Measurements from ENCODE around the gene SLC5A2.

Gene SLC5A2

GRCh38 chr16:31461921-31462804 lies 20.8 kb upstream of the SLC5A2 start:
- no peak overlapping the region for H3K27ac ChIP-seq
- TF ChIP-seq CTCF (IDR thresholded peaks at IDR 0.05): no peak
- H3K4me3 ChIP-seq: no peak overlapping the region
- no peak for DNase-seq (ENCODE audit: low spot score)

- H3K27ac ChIP-seq: no peak overlapping the region
- H3K4me3 ChIP-seq: no peak overlapping the region
- no peak for DNase-seq (ENCODE audit: low spot score)
- no peak for TF ChIP-seq CTCF (IDR thresholded peaks at IDR 0.05)
These were observed 18.6 kb upstream of the SLC5A2 start for GRCh38 chr16:31464348-31464769.

GRCh38 chr16:31464781-31465260 lies 18.1 kb upstream of the SLC5A2 start:
- DNase-seq (ENCODE audit: low spot score): no peak
- no peak for TF ChIP-seq CTCF (IDR thresholded peaks at IDR 0.05)
- Histone ChIP-seq H3K27ac (no peak overlapping the region), H3K4me3 (no peak overlapping the region)

GRCh38 chr16:31465788-31466370 lies 17.0 kb upstream of the SLC5A2 start:
- Histone ChIP-seq H3K27ac (no peak overlapping the region), H3K4me3 (no peak overlapping the region)
- TF ChIP-seq CTCF (IDR thresholded peaks at IDR 0.05): no peak
- no peak for DNase-seq (ENCODE audit: low spot score)

GRCh38 chr16:31466381-31466841 lies 16.5 kb upstream of the SLC5A2 start:
- DNase-seq (ENCODE audit: low spot score): no peak
- no peak for TF ChIP-seq CTCF (IDR thresholded peaks at IDR 0.05)
- Histone ChIP-seq H3K4me3 (no peak overlapping the region), H3K27ac (no peak overlapping the region)

- no peak for TF ChIP-seq CTCF (IDR thresholded peaks at IDR 0.05)
- DNase-seq (ENCODE audit: low spot score): no peak
- Histone ChIP-seq H3K4me3 (no peak overlapping the region), H3K27ac (no peak overlapping the region)
These were observed 15.7 kb upstream of the SLC5A2 start for GRCh38 chr16:31467151-31467773.
